Brain microvascular endothelial cell (primary cell): Measurements from ENCODE around the gene PDE8A.

Experiments
- DNase-seq: peaks from one replicate; pipeline ENCODE4 v3.0.0-alpha.2; 2020
- H3K27ac ChIP-seq: fragments of 250-450 bp; sonication (Bioruptor Pico); 2 replicates; pipeline ENCODE4 v1.5.1; 2020; ENCODE audit warnings: mild to moderate bottlenecking, moderate library complexity
- H3K27me3 ChIP-seq: fragments of 250-450 bp; sonication (Bioruptor Pico); replicated peaks from 2 replicates; pipeline ENCODE4 v1.5.1; 2020; ENCODE audit warnings: mild to moderate bottlenecking
- H3K36me3 ChIP-seq: fragments of 250-450 bp; sonication (Bioruptor Pico); replicated peaks from 2 replicates; pipeline ENCODE4 v1.5.1; 2020; ENCODE audit warnings: mild to moderate bottlenecking
- H3K4me3 ChIP-seq: 2 replicates; pipeline ENCODE4 v1.5.1; 2011; ENCODE audit warnings: low read depth, mild to moderate bottlenecking, control low read depth, low read length, moderate library complexity
- CTCF ChIP-seq: IDR thresholded peaks from 2 replicates; pipeline ENCODE4 v1.5.1; 2011; ENCODE audit warnings: low read depth, mild to moderate bottlenecking, moderate library complexity, low read length, control low read depth, inconsistent platforms; ENCODE audit errors: missing control alignments
- in situ Hi-C: cut with HindIII; loops from 2 replicates; pipeline ENCODE4 v1.10.0; 2017; ENCODE audit warnings: low sequenced_read_pairs, low pct_ligation_motif_present

The PDE8A gene

GRCh38 chr15:85097250-85097649, 115.6 kb downstream of the PDE8A start:
- H3K36me3 ChIP-seq: peaks cover 34% of the 10 kb centered on the region
- H3K27ac ChIP-seq: no peak overlapping the region
- TF ChIP-seq CTCF: no peak
- no peak overlapping the region for H3K4me3 ChIP-seq
- in situ Hi-C loops: no loop called here
- no peak for DNase-seq
- no peaks in the 10 kb centered on the region for H3K27me3 ChIP-seq

- no peak overlapping the region for H3K4me3 ChIP-seq
- H3K27me3 ChIP-seq: no peaks in the 10 kb centered on the region
- no peak for DNase-seq
- in situ Hi-C loops: no loop called here
- H3K36me3 ChIP-seq: peaks cover 32% of the 10 kb centered on the region
- H3K27ac ChIP-seq: no peak overlapping the region
- TF ChIP-seq CTCF: no peak
These were observed 116.1 kb downstream of the PDE8A start for GRCh38 chr15:85097725-85098124.

- no peak for DNase-seq
- in situ Hi-C loops: no loop called here
- Histone ChIP-seq H3K27ac (no peak overlapping the region), H3K36me3 (peaks cover 34% of the 10 kb centered on the region), H3K4me3 (no peak overlapping the region), H3K27me3 (no peaks in the 10 kb centered on the region)
- no peak for TF ChIP-seq CTCF
These were observed 117.6 kb downstream of the PDE8A start for GRCh38 chr15:85099195-85099803.

- H3K27ac ChIP-seq: no peak overlapping the region
- H3K36me3 ChIP-seq: peaks cover 35% of the 10 kb centered on the region
- TF ChIP-seq CTCF: no peak
- H3K27me3 ChIP-seq: no peaks in the 10 kb centered on the region
- H3K4me3 ChIP-seq: no peak overlapping the region
- in situ Hi-C loops: no loop called here
- DNase-seq: no peak
These were observed 118.7 kb downstream of the PDE8A start for GRCh38 chr15:85100186-85100937.

DNA sequence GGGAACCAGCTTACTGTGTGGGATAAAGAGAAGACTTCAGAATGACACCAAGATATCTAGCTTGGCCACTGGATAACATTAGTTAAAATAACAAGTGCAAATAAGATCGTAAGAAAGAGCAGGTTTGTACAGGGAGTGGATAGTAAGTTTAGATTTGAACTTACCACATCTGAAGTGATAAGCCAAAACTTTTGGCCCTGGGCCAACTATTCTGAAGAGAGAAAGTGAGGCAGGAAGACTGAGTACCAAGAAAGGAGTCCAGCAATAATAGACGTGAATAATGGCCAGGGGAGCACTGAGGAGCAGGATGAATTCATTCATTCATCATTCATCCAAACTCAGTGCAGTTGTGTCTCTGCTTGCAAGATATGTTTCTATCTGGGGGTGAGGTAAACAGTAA, 122.9 kb downstream of the PDE8A start:
- in situ Hi-C loops: no loop called here
- Histone ChIP-seq H3K4me3 (no peak overlapping the region), H3K36me3 (peaks cover 54% of the 10 kb centered on the region), H3K27me3 (no peaks in the 10 kb centered on the region), H3K27ac (no peak overlapping the region)
- no peak for TF ChIP-seq CTCF
- DNase-seq: no peak
